Gastroesophageal sphincter (tissue), 3 donors: ENCODE measurements around the gene KRT25.

Source experiments
- CTCF ChIP-seq, 4 experiments: fragments of 200-600 bp in 2 of 4; fragments of 450-650 bp in 2 of 4; sonication (generic) in 1 of 4; IDR thresholded peaks; one replicate each; pipeline ENCODE4 v1.5.1; 2017 to 2019; ENCODE audit warnings: antibody characterized with exemption in 4 of 4, mild to moderate bottlenecking in 2 of 4, moderate library complexity in 2 of 4
- EP300 ChIP-seq: sonication (generic); formaldehyde crosslinking; IDR thresholded peaks from one replicate; pipeline ENCODE4 v1.6.1; 2017; ENCODE audit warnings: antibody characterized with exemption, mild to moderate bottlenecking
- POLR2A ChIP-seq, 2 donors: fragments of 450-650 bp; IDR thresholded peaks; one replicate each; pipeline ENCODE4 v1.6.1; 2017; ENCODE audit warnings: antibody characterized with exemption in 2 of 2, mild to moderate bottlenecking in 2 of 2, moderate library complexity in 1 of 2
- POLR2AphosphoS5 ChIP-seq: sonication (generic); formaldehyde crosslinking; IDR thresholded peaks from one replicate; pipeline ENCODE4 v1.6.1; 2017; ENCODE audit warnings: antibody characterized with exemption

- TF ChIP-seq CTCF (IDR thresholded peaks at IDR 0.05): no peak
- no peak for TF ChIP-seq POLR2A (IDR thresholded peaks at IDR 0.05)
- no peak for TF ChIP-seq EP300
- no peak for TF ChIP-seq POLR2AphosphoS5
Observed at GRCh38 chr17:40738553-40738952, 16.6 kb downstream of the KRT25 start.
